Stimulated activated CD4-positive, alpha-beta T cell treated with anti-CD3 and anti-CD28 coated beads, Interleukin-2, amount 100 ng/mL, for 4 hours (primary cell): ENCODE data around the gene ASGR2.
"Not testable (repeated sequence)": the region's sequence is repeated elsewhere in the genome, so short reads cannot be mapped to it uniquely, and the experiment has no call there.

ENCODE experiments used
- DNase-seq: peaks from one replicate; pipeline ENCODE4 v3.0.0-alpha.2; 2020; ENCODE audit warnings: low read depth

The ASGR2 gene

DNA sequence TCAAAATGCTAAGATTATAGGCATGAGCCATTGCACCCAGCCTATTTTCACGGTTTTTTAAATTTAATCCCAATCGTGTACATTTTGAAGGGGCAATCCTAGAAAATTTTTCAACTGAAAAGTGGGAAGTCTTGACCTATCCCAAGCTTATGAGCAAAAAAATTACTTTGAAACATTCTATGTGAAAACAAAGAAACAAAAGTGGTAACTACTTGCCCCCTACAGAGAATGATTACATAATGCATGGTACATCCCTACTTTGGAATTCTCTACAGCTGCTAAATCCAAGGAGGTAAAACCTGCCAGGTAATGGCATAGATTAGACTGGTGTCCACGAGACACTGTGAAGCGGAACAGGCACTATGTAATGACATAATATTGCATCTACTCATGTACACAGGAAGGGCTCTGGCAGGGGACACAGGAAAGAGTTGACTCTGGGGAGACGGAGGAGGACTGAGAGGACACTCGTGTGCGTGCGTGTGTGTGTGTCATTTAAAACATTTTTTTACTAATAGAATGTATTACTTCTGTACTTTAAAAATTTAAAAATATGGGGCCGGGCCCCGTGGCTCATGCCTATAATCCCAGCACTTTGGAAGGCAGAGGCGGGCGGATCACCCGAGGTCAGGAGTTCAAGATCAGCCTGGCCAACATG is 15.7 kb downstream of the ASGR2 start:
- no peak for DNase-seq

- DNase-seq: no peak
Observed at GRCh38 chr17:7097940-7098339, 16.7 kb downstream of the ASGR2 start.

DNA sequence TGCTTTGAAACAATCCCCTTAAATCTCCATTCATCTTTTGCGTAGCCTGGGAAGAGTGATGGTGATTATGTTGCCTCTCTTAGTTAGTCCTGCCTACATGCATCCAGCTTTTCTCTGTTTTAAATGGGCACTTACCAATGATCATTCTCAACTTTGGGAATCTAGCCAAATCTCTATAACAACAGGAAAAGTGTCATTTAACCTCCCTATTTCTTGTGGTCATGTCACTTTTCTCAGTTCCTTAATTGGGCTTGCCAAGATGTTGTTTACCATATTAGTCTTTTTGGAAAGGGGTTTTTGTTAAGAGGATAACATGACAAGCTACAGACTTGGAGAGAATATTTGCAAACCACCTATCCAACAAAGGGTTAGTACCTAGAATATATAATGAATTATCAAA is 19.0 kb downstream of the ASGR2 start:
- DNase-seq: no peak

- DNase-seq: no peak
Observed at GRCh38 chr17:7094652-7095019, 20.0 kb downstream of the ASGR2 start.

DNA sequence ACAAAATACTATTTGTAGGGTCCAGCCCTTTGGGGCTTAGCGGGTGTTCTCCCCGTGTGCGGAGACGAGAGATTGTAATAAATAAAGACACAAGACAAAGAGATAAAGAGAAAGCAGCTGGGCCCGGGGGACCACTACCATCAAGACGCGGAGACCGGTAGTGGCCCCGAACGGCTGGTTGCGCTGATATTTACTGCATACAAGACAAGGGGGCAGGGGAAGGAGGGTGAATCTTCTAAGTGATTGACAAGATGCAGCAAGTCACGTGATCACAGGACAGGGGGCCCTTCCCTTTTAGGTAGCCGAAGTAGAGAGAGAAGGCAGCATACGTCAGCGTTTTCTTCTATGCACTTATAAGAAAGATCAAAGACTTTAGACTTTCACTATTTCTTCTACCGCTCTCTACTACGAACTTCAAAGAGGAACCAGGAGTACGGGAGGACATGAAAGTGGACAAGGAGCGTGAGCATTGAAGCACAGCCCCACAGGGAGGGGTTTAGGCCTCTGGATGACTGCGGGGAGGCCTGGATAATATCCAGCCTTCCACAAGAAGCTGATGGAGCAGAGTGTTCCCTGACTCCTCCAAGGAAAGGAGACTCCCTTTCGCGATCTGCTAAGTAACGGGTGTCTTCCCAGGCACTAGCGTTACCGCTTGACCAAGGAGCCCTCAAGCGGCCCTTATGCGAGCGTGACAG is 23.2 kb downstream of the ASGR2 start:
- DNase-seq: not testable (repeated sequence)

DNA sequence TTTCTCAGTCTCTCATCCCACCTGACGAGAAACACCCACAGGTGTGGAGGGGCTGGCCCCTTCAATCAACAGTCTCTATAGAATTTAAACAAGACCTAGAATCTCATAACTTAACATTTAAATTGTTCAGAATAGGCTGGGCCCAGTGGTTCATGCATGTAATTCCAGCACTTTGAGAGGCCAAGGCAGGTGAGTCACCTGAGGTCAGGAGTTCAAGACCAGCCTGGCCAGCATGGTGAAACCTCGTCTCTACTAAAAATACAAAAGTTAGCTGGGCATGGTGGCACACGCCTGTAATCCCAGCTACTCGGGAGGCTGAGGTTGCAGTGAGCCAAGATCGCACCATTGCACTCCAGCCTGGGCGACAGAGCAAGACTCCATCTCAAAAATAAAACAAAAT is 25.1 kb downstream of the ASGR2 start:
- DNase-seq: not testable (repeated sequence)

DNA sequence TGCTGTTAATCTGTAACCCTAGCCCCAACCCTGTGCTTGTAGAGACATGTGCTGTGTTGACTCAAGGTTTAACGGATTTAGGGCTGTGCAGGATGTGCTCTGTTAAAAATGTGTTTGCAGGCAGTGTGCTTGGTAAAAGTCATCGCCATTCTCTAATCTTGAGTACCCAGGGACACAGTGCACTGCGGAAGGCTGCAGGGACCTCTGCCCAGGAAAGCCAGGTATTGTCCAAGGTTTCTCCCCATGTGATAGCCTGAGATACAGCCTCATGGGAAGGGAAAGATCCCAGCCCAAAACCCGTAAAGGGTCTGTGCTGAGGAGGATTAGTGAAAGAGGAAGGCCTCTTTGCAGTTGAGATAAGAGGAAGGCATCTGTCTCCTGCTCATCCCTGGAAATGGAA is 26.2 kb downstream of the ASGR2 start:
- DNase-seq: not testable (repeated sequence)

DNA sequence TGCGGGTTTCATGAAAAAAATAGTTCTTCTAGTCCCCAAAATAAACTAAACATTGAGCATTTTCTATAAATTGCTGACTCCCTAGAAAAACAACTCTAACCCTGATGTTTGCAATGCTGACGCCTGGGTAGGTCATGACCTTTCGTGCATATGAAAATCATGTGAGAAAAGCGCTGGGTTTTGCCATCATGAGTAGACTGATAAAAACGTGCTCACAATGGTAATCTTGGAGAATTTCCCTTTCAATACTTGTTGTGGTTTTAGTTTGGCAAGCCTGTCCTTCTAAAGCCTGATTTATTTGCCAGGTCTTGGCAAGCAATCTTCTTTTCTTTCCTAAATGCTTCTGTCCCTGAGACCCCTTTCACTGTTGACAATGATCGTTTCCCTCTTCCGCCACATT is 30.5 kb downstream of the ASGR2 start:
- DNase-seq: no peak

GRCh38 chr17:7083592-7083991 is 31.0 kb downstream of the ASGR2 start:
- no peak for DNase-seq

- no peak for DNase-seq
Observed at GRCh38 chr17:7081341-7082062, 33.1 kb downstream of the ASGR2 start.

GRCh38 chr17:7080456-7081041 is 34.1 kb downstream of the ASGR2 start:
- DNase-seq: no peak

DNA sequence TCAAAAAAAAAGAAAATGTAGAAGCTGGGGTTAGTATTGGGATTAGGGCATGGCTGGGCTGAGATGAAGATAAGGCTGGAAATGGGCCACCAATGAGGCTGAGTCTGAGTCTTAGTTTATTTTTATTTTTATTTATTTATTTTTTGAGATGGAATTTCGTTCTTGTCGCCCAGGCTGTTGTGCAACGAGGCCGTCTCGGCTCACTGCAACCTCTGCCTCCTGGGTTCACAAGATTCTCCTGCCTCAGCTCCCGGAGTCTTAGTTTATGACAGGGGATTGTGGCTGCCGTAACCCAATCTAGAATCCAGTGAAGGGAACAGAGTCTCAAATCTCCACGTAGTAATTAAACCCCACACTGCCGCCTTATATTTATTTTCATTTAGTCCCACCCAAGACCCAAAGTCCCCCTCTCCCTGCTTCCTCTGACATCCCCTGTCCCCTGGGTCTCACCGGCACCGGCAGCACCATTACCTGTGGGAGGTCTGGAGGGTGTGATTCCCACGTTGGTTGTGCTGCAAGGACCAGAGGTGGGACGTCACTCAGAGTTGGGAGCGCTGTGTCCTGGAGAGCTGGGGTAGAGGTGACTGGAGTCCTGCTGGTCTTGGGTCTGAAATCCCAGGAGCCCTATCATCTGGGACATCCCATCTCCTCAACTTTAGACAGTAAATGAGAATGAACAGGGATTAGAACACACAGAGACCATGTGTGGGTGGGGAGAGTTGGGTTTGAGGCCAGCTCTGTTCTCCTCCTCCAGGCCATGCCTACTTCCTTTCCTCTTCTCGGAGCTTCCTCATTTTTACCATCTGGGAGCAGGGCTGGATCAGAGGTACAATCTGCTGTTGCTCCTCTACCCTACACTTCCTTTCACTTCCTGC is 34.8 kb downstream of the ASGR2 start, which contains the start of gene CLEC10A:
CLEC10A (minus strand) TSS at position 671 of the 875 bp plus-strand sequence. CDS start 1,439 bp downstream, outside the sequence.
- DNase-seq: no peak

- DNase-seq: no peak
Observed at GRCh38 chr17:7078711-7079110, 35.9 kb downstream of the ASGR2 start.

DNA sequence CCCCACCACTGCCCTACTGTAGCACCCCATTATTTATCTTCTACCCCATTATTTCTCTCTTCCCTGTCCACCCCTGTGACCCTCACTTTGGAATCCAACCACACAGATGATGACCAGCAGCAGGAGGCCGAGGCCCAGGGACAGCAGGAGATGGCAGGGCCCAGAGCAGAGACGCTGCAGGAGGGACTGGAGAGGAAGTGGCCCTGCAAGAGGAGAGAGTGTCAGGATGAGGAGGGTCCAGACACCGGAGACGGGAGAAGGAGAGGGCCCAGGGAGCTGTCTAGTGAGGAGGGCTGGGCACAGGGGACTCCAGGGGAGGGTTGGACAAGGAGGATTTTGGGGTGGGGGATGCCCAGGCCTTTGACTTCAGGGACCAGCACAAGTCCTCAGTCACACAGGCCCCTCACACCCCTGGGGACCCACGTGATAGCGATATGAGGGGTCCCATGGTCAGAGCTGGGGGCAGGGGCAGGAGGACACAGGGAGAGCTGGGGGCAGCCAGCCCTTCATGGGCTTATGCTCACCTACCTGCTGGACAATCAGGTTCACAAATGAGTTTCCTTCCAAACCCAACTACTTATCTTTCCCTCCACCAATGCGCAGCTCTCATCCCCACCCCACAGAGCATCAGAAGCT is 36.6 kb downstream of the ASGR2 start:
- no peak for DNase-seq

DNA sequence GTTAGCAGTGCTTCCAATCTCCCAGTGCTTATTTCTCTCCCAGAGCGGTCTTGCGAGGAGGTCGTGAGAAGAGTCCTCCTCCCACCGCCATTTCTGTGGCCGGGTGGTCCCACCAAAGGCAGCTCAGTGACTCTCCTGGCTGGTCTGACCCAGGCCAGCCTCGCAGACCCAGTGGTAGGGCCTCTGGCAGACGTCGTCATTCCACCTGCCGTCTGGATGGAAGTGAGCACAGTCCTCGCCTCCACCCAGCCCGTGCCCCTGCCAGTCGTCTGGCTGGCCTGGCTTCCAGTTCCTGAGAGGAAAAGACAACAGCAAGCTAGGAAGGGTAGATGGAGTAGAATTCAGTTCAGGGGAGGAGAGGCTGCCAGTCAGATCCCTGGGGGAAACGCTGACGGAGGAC is 39.7 kb downstream of the ASGR2 start:
- DNase-seq: no peak

- no peak for DNase-seq
Observed at GRCh38 chr17:7072406-7072805, 42.2 kb downstream of the ASGR2 start.

GRCh38 chr17:7070712-7071111 is 43.9 kb downstream of the ASGR2 start:
- DNase-seq: no peak

DNA sequence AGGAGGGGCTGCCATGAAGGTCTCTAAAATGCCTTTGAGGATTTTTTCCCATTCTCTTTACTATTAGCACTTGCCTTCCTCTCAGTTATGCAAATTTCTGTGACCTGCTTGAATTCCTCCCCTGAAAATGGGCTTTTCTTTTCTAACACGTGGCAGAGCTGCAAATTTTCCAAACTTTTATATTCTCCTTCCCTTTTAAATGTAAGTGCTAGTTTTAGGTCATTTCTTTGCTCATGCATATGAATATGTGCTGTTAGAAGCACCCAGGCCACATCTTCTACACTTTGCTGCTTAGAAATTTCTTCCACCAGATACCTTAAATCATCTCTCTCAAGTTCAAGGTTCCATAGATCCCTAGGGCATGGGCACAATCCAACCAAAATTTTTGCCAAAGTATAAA is 46.4 kb downstream of the ASGR2 start:
- DNase-seq: no peak

GRCh38 chr17:7067198-7067597 is 47.4 kb downstream of the ASGR2 start:
- no peak for DNase-seq

DNA sequence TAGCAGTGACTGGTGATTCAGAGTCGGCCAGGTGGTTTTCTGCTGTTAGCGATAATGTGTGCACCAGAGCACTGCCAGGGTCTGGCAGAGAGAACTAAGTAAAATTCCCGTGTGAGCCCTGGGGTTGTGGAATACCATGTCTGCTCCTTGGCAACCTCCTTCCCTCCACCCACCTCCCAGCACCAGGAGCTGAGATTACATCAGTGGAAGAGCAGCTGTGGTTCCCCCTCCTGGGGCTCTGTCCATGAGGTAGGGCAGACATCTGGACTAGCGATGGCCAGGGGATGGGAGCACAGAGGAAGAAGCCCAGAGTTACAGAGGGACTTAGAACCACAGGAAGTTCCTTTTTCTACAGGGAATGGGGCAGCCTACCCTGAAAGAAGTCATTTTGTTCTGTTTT is 50.4 kb downstream of the ASGR2 start:
- no peak for DNase-seq

DNA sequence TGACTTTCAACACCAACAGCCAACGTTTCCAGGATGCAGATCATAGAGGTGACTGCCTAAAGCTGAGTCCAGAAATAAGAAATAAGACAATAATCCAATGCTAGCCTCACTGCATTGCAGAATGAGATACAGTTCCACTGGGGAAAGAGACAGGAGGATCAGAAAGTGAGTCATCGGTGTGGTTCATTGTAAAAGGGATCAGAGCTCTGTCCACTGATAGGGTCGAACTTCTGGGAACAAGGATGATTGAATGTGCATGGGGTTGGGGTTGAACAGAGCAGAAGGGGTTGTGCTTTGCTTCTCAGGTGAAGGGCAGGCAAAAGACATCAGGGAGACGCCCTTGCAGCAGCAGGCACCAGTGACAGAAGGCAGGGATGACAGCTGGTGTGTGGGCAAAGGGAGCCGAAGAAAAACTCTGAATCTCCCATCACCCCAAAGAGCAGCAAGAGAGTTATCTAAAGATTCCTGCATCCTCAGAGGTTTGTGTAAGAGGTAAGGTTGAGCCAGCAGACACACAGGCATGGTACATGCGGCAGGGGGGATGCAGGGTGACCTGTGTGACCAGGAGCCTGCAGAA is 51.0 kb downstream of the ASGR2 start:
- no peak for DNase-seq
